Left ventricle myocardium inferior (tissue), 1 donor: Measurements from ENCODE around the gene INF2. TPM values are rescaled to one million over a fixed set of nuclear protein-coding genes. Genes with fewer than 3 reads are reported as not detected.
A peak's percentile ranks its signal among the peaks of the same experiment; 100 is the strongest.

Source experiments
- DNase-seq: peaks from one replicate; pipeline ENCODE4 v3.0.0-alpha.2; 2020
- H3K27ac ChIP-seq: fragments of 200-600 bp; replicated peaks from 2 replicates; pipeline ENCODE4 v1.8.0; 2021
- H3K27me3 ChIP-seq: fragments of 200-600 bp; 2 replicates; pipeline ENCODE4 v1.8.0; 2021; ENCODE audit warnings: low read depth
- H3K36me3 ChIP-seq: fragments of 200-600 bp; 2 replicates; pipeline ENCODE4 v1.8.0; 2021
- H3K4me1 ChIP-seq: fragments of 200-600 bp; 2 replicates; pipeline ENCODE4 v1.8.0; 2021
- H3K4me3 ChIP-seq: fragments of 200-600 bp; 2 replicates; pipeline ENCODE4 v1.8.0; 2021; ENCODE audit warnings: mild to moderate bottlenecking, moderate library complexity
- H3K9me3 ChIP-seq: fragments of 200-600 bp; replicated peaks from 2 replicates; pipeline ENCODE4 v1.8.0; 2021
- CTCF ChIP-seq: fragments of 200-600 bp; IDR thresholded peaks from 2 replicates; pipeline ENCODE4 v1.8.0; 2021; ENCODE audit warnings: antibody characterized with exemption, mild to moderate bottlenecking, borderline replicate concordance
- intact Hi-C: fragments of 100-400 bp; cut with micrococcal nuclease; formaldehyde crosslinking; loops from one replicate; pipeline ENCODE4 v1.11.0; 2022
- total RNA-seq: library from RNA; stranded (reverse); fragmentation: NEBNext Ultra II Directional; extraction: Animal tissue kit (Norgen Biotek cat#: 25700); gene quantifications from one replicate; pipeline ENCODE4 v1.2.1, GENCODE V29; 2021
- donor health status: DM: no; HTN: yes; CAD: no; lungs with severe emphysema.

The INF2 gene
- total RNA-seq, 1 donor from 2014 or later: 28.5 TPM

GRCh38 chr14:104702673-104703072, 13.3 kb downstream of the INF2 start:
- Histone ChIP-seq H3K4me3 (no peak overlapping the region), H3K9me3 (no peaks in the 10 kb centered on the region), H3K27me3 (no peaks in the 10 kb centered on the region), H3K27ac (peak overlapping the region; percentile 88), H3K4me1 (peaks cover 47% of the 10 kb centered on the region), H3K36me3 (peaks cover 53% of the 10 kb centered on the region)
- DNase-seq: no peak
- TF ChIP-seq CTCF: no peak
- intact Hi-C loops: no loop called here

GRCh38 chr14:104703269-104703668, 13.9 kb downstream of the INF2 start:
- no peak for TF ChIP-seq CTCF
- intact Hi-C loops: no loop called here
- H3K36me3 ChIP-seq: peaks cover 53% of the 10 kb centered on the region
- peaks cover 45% of the 10 kb centered on the region for H3K4me1 ChIP-seq
- no peaks in the 10 kb centered on the region for H3K9me3 ChIP-seq
- H3K27ac ChIP-seq: no peak overlapping the region
- DNase-seq: no peak
- no peaks in the 10 kb centered on the region for H3K27me3 ChIP-seq
- H3K4me3 ChIP-seq: no peak overlapping the region

GRCh38 chr14:104704252-104704651, 14.8 kb downstream of the INF2 start:
- Histone ChIP-seq H3K9me3 (no peaks in the 10 kb centered on the region), H3K27ac (no peak overlapping the region), H3K36me3 (peaks cover 53% of the 10 kb centered on the region), H3K4me1 (peaks cover 45% of the 10 kb centered on the region), H3K4me3 (no peak overlapping the region), H3K27me3 (no peaks in the 10 kb centered on the region)
- DNase-seq: no peak
- intact Hi-C loops: no loop called here
- TF ChIP-seq CTCF: no peak

DNA sequence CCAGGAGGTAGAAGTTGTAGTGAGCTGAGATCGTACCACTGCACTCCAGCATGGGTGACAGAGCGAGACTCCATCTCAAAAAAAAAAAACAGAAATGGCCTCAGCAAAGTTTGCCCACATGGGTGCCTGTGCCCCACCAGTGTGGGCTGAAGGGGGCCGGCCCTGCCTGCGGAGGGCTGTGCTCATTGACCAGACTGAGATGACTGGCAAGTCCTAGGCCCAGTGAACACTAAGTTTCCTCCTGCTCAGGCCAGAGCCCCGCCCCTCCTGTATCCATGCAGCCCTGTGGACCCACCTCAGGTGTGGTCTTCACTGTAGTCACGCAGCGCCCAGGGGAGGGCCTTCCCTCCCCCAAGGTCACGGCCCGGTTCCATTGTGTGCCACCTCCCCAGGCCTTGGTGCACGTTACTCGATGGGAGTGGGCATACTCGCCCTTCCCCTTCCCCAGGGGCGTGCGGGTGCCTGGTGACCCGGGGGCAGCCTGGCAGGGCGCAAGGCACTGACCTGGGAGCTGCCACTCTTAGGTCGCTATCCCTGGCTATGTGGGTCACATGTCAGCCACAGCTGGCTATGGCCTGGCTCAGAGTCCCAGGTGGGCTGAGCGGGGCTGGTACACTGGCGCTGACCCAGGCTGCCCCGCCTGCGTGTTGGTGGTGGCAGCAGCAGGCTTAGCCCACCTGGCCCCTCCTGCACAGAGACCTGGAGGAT, 16.1 kb downstream of the INF2 start:
- TF ChIP-seq CTCF: no peak
- no peaks in the 10 kb centered on the region for H3K9me3 ChIP-seq
- peaks cover 65% of the 10 kb centered on the region for H3K36me3 ChIP-seq
- H3K4me1 ChIP-seq: peaks cover 41% of the 10 kb centered on the region
- intact Hi-C loops: no loop called here
- no peak overlapping the region for H3K27ac ChIP-seq
- H3K27me3 ChIP-seq: no peaks in the 10 kb centered on the region
- H3K4me3 ChIP-seq: no peak overlapping the region
- no peak for DNase-seq

DNA sequence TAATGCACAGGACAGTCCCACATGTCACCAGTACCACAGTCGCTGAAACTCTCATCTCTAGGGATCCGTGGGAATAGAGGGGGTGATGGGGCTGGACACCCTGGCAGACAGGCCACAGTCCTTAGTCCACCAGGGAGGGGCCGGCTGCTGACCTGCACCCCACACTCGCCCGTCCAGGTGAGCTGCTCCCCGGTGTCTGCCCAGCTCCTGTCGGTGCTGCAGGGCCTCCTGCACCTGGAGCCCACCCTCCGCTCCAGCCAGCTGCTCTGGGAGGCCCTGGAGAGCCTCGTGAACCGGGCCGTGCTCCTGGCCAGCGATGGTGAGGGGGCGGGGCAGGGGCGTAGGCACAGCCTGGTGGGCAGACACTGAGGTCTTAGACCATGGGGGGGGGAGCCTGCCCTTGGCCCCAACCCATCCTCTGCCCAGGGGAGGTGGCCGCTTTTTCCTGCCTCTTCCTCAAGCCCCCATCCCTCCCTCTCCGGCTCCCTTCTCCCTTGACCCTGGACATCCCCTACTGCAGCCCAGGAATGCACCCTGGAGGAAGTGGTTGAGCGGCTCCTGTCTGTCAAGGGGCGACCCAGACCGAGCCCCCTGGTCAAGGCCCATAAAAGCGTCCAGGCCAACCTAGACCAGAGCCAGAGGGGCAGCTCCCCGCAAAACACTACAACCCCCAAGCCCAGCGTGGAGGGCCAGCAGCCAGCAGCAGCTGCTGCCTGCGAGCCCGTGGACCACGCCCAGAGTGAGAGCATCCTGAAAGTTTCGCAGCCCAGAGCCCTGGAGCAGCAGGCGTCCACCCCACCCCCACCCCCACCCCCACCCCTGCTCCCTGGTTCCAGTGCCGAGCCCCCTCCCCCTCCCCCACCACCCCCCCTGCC, 17.6 kb downstream of the INF2 start:
- no peaks in the 10 kb centered on the region for H3K9me3 ChIP-seq
- peaks cover 26% of the 10 kb centered on the region for H3K4me1 ChIP-seq
- no peak overlapping the region for H3K27ac ChIP-seq
- no peak for DNase-seq
- intact Hi-C loops: no loop called here
- no peaks in the 10 kb centered on the region for H3K27me3 ChIP-seq
- no peak for TF ChIP-seq CTCF
- no peak overlapping the region for H3K4me3 ChIP-seq
- H3K36me3 ChIP-seq: peaks cover 70% of the 10 kb centered on the region
